ENCODE data around the gene AQP12B. TPM values are rescaled to one million over a fixed set of nuclear protein-coding genes. Genes with fewer than 3 reads are reported as not detected.
"Not testable (repeated sequence)": the region's sequence is repeated elsewhere in the genome, so short reads cannot be mapped to it uniquely, and the experiment has no call there.

The AQP12B gene
- total RNA-seq, 2 donors from 2014 or later: 7.9 to 9.6 TPM

DNA sequence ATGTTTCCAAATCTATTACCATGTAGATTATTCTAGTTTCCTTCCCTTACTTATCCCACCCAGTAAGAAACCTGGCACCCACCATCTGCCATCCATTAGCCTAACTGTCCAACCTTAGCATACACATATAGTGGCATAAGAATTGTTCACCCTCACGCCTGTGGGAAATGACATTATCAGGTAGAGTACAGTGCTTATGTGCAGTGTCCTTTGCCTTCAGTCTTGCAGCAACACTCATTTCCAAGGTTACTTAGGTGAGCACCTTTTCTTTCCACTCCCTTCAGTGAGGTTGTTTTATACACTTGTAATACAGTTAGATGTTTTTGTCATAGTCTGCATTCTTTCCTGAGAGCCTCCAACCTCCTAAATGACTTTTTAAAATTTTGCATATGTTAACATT, 18.1 kb downstream of the AQP12B start:
- no peak overlapping the region for H3K4me3 ChIP-seq
- H3K9ac ChIP-seq (ENCODE audit: low read depth in 2 of 2, low read length in 2 of 2): no peak overlapping the region
- DNase-seq: no peak
- H3K36me3 ChIP-seq: no peaks in the 10 kb centered on the region
- no peak overlapping the region for H3K27ac ChIP-seq
- H3K4me1 ChIP-seq: no peaks in the 10 kb centered on the region
- H3K9me3 ChIP-seq: no peaks in the 10 kb centered on the region
- H3K27me3 ChIP-seq: no peaks in the 10 kb centered on the region
- intact Hi-C loops (cut with DNase I): no loop called here
- TF ChIP-seq, protein P1, sequence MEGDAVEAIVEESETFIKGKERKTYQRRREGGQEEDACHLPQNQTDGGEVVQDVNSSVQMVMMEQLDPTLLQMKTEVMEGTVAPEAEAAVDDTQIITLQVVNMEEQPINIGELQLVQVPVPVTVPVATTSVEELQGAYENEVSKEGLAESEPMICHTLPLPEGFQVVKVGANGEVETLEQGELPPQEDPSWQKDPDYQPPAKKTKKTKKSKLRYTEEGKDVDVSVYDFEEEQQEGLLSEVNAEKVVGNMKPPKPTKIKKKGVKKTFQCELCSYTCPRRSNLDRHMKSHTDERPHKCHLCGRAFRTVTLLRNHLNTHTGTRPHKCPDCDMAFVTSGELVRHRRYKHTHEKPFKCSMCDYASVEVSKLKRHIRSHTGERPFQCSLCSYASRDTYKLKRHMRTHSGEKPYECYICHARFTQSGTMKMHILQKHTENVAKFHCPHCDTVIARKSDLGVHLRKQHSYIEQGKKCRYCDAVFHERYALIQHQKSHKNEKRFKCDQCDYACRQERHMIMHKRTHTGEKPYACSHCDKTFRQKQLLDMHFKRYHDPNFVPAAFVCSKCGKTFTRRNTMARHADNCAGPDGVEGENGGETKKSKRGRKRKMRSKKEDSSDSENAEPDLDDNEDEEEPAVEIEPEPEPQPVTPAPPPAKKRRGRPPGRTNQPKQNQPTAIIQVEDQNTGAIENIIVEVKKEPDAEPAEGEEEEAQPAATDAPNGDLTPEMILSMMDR (IDR thresholded peaks at IDR 0.05): no peak

DNA sequence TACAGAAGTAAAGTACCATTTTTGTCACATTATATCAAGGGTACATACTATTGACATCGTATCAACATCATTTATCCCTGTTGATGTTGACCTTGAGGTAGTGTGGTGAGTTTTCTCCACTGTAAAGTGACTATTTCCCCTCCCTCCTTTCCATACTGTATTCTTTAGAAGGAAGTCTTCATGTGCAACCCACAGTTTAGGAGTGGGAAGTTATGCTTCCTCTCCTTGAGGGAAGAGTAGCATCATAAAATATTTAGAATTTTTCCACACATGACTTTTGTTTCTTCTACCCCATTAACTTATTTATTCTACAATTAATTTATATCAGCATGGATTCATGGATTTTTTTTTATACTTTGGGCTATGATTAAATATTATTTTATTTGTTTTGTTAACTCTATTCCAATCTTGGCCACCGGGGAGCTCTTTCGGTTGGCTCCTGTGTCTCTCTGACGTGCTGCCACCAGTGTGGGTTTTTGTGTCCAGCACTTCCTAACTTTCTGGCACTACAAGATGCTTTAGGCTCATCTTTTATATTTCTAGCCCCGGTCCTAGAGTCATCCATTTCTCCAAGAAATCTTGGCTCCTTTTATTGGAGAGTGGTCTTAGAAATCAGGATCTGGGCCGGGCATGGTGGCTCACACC, 19.0 kb downstream of the AQP12B start:
- Histone ChIP-seq H3K36me3 (no peaks in the 10 kb centered on the region), H3K9me3 (no peaks in the 10 kb centered on the region), H3K27ac (no peak overlapping the region), H3K4me3 (no peak overlapping the region), H3K9ac (ENCODE audit: low read depth in 2 of 2, low read length in 2 of 2) (no peak overlapping the region), H3K4me1 (no peaks in the 10 kb centered on the region), H3K27me3 (no peaks in the 10 kb centered on the region)
- TF ChIP-seq, protein P1 (IDR thresholded peaks at IDR 0.05): no peak
- DNase-seq: no peak
- intact Hi-C loops (cut with DNase I): no loop called here

DNA sequence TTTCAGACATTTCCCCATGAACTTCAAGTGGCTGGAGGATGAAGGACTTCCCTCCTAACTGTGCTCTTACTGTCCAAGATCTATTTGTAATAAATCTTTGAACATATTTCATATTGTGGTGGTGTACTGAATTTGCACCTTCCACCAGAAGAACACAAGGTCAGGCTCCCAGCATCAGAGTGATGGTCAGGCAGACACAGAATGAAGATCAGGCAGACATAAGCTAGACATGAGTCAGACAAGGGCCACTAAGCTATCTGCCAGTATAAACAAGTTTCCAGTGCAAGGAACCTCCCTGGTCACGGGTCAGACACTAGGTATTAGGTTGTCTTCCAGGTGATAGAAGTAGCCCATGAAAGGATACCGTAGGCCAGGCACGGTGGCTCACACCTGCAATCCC, 20.0 kb downstream of the AQP12B start:
- no peaks in the 10 kb centered on the region for H3K4me1 ChIP-seq
- no peak overlapping the region for H3K27ac ChIP-seq
- intact Hi-C loops (cut with DNase I): no loop called here
- no peak for DNase-seq
- H3K4me3 ChIP-seq: no peak overlapping the region
- no peaks in the 10 kb centered on the region for H3K27me3 ChIP-seq
- no peaks in the 10 kb centered on the region for H3K9me3 ChIP-seq
- no peak overlapping the region for H3K9ac ChIP-seq (ENCODE audit: low read depth in 2 of 2, low read length in 2 of 2)
- TF ChIP-seq, protein P1 (IDR thresholded peaks at IDR 0.05): no peak
- no peaks in the 10 kb centered on the region for H3K36me3 ChIP-seq

DNA sequence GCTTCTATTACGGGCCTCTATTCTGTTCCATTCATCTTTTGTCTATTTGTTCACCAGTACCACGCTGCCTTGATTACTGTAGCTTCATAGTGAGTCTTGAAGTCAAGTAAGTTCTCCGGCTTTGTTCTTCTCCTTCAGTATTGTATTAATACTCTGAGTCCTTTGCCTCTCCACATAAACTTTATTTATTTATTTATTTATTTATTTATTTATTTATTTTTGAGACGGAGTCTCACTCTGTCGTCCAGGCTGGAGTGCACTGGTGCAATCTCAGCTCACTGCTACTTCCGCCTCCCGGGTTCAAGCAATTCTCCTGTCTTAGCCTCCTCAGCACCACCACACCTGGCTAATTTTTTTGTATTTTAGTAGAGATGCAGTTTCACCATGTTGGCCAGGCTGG, 22.8 kb downstream of the AQP12B start:
- H3K4me3 ChIP-seq; H3K4me1 ChIP-seq; H3K36me3 ChIP-seq; H3K9ac ChIP-seq (ENCODE audit: low read depth in 2 of 2, low read length in 2 of 2); DNase-seq; H3K27ac ChIP-seq; H3K9me3 ChIP-seq; H3K27me3 ChIP-seq; intact Hi-C loops (cut with DNase I): not testable (repeated sequence)

DNA sequence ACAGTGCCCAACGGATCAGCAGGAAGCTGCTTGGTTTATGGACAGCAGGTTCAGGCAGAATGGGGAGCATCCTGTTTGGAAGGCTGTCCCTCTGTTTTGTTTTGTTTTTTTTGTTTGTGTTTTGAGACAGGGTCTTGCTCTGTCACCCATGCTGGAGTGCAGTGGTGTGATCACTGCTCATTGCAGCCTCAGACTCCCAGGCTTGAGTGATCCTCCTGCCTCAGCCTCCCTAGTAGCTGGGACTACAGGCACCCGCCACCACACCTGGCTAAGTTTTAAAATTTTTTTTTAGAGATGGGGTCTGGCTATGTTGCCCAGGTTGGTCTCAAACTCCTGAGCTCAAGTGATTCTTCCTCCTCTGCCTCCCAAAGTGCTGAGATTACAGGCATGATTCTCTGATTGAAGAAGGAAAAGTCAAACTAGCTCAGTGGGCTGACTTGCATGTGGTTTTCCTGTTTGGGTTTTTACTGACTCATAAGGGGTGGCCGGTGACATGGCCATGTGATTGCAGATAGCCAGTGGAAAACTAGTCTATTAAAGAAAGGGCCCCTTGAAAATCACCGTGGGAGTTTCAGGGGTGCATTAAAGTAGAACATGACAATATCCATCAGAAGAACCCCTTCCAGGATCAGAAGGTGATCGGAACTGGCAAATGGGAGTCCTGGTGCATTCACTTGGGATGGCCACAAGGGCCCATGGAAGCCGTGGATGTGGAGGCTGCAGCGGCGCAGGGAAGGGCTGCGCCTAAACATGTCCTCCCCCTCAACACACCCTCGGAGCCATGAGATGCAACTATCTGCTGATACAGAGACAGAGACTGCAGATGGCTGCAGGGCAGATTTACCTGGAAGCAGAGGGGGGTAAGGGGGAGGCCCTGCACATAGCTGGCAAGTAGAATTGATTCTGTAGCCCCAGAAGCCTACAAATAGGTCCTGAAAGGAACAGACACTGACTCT, 26.5 kb downstream of the AQP12B start:
- Histone ChIP-seq H3K36me3 (no peaks in the 10 kb centered on the region), H3K9ac (ENCODE audit: low read depth in 2 of 2, low read length in 2 of 2) (no peak overlapping the region), H3K27me3 (no peaks in the 10 kb centered on the region), H3K4me1 (no peaks in the 10 kb centered on the region), H3K27ac (no peak overlapping the region), H3K4me3 (no peak overlapping the region), H3K9me3 (no peaks in the 10 kb centered on the region)
- DNase-seq: no peak
- TF ChIP-seq, protein P1 (IDR thresholded peaks at IDR 0.05): no peak
- intact Hi-C loops (cut with DNase I): no loop called here

DNA sequence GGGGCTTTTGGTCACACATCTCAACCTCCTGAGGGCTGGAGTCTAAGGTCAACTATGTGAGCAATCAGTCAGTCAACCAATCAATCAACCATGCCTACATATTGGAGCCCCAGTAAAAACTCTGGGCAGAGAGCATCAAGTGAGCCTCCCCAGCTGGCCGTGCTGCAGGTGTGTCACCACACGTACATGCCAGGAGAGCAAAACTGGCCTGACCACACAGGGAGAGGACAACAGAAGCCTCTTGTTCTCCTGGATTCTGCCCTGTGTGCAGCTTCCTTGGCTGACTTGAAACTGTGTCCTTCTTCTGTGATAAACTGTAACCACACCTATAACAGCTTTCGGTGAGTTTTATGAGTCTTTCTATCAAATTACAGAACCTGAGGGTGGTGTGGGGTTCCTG, 31.5 kb downstream of the AQP12B start:
- DNase-seq: no peak
- H3K36me3 ChIP-seq: no peaks in the 10 kb centered on the region
- H3K4me1 ChIP-seq: no peaks in the 10 kb centered on the region
- no peaks in the 10 kb centered on the region for H3K9me3 ChIP-seq
- no peaks in the 10 kb centered on the region for H3K27me3 ChIP-seq
- intact Hi-C loops (cut with DNase I): no loop called here
- no peak overlapping the region for H3K27ac ChIP-seq
- no peak overlapping the region for H3K4me3 ChIP-seq
- TF ChIP-seq, protein P1 (IDR thresholded peaks at IDR 0.05): no peak
- H3K9ac ChIP-seq (ENCODE audit: low read depth in 2 of 2, low read length in 2 of 2): no peak overlapping the region
